ENCODE data around the gene SLC49A3. TPM values are rescaled to one million over a fixed set of nuclear protein-coding genes. Genes with fewer than 3 reads are reported as not detected.

SLC49A3 gene
- total RNA-seq, 1 experiment from 2014 or later, result 2.0 TPM

DNA sequence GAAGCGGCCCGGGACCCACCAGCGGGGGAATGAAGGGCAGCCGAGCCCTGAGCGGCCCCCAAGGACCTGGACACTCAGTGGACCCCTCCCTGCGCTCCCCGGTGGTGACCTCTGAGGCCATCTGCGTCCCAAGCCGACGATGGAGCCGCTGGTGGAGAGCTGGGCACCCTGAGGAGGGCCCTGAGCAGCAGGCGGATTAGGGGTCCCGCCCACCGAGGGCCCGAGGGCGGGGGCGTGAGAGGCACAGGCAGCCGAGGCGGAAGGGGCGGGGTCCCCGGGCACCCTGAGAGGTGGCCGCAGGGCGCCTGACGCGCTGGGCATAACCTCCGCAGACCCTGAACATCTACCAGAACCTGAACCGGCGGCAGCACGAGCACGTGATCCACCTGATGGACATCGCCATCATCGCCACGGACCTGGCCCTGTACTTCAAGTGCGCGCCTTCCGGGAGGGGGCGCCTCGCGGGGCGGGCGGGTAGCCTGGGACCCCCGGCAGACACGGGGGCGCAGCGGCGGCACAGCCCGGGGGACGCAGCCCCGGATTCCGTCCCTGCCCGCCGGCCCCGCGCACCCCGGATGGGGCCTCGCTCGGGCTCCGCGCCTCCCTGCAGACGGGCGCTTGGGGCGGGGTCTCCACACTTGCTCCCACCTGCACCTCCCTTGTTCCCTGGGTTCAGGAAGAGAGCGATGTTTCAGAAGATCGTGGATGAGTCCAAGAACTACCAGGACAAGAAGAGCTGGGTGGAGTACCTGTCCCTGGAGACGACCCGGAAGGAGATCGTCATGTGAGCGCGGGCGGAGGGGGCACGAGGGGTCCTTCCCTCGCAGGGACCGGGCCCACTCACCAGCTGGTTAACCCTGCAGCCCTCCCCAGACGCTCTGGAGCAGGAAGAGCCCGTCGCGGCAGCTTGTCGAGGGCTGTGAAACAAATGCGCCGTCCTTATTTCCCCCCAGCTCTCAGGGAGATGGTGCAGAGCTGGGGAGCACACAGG lies 25.2 kb downstream of the SLC49A3 start:
- Histone ChIP-seq H3K27me3 (ENCODE audit: control insufficient read depth, insufficient read depth, low read length) (no peaks in the 10 kb centered on the region), H3K4me3 (ENCODE audit: insufficient read depth, low read depth, low read length) (peak overlapping the region; percentile 55), H3K36me3 (replicated peaks; ENCODE audit: control insufficient read depth, insufficient read depth, low read length) (no peaks in the 10 kb centered on the region)
- peak; percentile 96 for DNase-seq

DNA sequence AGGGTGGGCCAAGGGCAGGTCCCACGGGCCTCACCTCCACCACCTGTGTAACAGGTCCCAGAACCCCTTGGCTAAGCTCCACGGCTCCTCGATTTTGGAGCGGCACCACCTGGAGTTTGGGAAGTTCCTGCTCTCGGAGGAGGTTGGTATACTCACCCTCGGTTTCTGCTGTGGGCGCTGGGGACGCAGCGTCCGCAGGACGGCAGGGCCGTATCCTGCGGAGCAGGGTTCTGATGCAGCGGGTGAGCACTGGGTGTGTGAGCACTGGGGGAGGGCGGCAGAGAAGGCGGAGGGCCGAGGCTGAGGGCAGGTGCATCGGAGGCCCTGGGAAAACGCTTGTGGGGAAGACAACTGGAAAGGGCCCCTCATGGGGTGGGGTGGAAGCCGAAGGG lies 25.9 kb downstream of the SLC49A3 start:
- H3K36me3 ChIP-seq (replicated peaks; ENCODE audit: control insufficient read depth, insufficient read depth, low read length), result no peaks in the 10 kb centered on the region
- no peak for DNase-seq
- H3K27me3 ChIP-seq (ENCODE audit: control insufficient read depth, insufficient read depth, low read length), result no peaks in the 10 kb centered on the region
- peak overlapping the region; percentile 55 for H3K4me3 ChIP-seq (ENCODE audit: insufficient read depth, low read depth, low read length)

DNA sequence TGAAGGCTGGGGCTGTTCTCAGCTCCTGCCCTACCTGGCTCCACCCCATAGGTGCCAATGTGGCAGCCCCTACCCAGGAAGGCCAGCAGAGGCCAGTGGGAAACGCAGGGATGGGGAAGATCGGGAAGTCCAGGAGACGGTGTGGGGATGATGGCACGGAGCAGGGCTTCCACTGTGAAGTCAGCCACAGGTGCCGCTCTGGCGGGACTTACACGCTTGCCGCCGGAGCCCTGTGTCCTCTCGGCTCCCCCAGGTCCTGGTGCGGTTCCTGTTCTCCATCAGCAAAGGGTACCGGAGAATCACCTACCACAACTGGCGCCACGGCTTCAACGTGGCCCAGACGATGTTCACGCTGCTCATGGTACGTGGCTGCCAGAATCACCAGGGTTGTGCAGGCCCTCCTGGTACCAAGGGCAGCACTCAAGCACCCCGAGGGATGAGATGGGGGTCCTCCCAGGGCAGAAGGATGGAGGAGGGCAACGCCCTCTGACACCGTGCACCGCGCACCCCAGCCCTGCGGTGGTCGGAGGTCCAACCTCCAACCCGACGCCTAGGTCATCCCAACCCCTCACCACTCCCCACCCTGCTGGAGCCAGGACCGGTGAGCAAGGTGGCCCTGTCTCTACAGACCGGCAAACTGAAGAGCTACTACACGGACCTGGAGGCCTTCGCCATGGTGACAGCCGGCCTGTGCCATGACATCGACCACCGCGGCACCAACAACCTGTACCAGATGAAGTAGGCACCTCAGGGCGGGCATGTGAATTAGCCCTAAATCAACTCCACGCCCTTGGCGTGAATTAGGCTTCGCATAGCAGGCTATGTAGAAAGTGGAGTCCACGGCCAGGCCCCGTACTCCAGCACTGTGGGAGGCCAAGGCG lies 26.8 kb downstream of the SLC49A3 start:
- Histone ChIP-seq H3K4me3 (ENCODE audit: insufficient read depth, low read depth, low read length) (no peak overlapping the region), H3K36me3 (replicated peaks; ENCODE audit: control insufficient read depth, insufficient read depth, low read length) (no peaks in the 10 kb centered on the region), H3K27me3 (ENCODE audit: control insufficient read depth, insufficient read depth, low read length) (no peaks in the 10 kb centered on the region)
- DNase-seq, result peak; percentile 63

DNA sequence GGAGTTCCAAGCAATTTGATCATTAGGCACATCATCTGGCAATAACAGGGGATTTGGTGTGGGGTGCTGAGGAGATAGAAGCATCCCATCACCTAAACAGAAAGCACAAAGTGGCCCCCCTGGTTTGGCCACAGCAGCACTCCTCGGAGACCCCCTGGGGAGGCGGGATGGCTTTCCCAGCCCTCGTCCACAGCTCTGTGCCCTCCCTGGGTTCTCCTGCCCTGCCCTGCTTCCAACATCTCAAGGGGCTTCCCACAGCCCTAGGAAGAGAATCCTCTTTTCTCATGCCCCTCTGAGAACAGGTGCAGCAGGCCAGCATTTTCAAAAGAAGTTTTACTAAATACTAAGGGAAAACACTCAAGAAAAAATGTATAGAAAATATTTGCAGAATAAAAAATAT lies 27.7 kb downstream of the SLC49A3 start:
- DNase-seq, result no peak
- Histone ChIP-seq H3K36me3 (replicated peaks; ENCODE audit: control insufficient read depth, insufficient read depth, low read length) (no peaks in the 10 kb centered on the region), H3K4me3 (ENCODE audit: insufficient read depth, low read depth, low read length) (no peak overlapping the region), H3K27me3 (ENCODE audit: control insufficient read depth, insufficient read depth, low read length) (no peaks in the 10 kb centered on the region)

DNA sequence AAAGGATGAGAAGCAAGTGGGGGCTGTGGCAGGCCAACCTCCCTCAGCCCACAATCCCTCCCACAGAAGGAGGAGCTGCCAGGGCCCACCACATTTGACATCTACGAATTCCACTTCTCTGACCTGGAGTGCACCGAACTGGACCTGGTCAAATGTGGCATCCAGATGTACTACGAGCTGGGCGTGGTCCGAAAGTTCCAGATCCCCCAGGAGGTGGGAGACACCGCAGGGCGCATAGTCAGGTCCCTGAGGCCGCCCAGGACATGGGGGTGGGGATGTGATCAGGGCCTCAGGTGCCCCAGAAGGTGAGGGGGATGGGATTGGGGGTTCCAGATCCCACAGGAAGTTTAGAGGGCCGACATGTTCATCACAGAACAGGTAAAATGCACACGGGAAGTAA lies 28.6 kb downstream of the SLC49A3 start:
- DNase-seq, result no peak
- Histone ChIP-seq H3K4me3 (ENCODE audit: insufficient read depth, low read depth, low read length) (no peak overlapping the region), H3K36me3 (replicated peaks; ENCODE audit: control insufficient read depth, insufficient read depth, low read length) (no peaks in the 10 kb centered on the region), H3K27me3 (ENCODE audit: control insufficient read depth, insufficient read depth, low read length) (no peaks in the 10 kb centered on the region)

DNA sequence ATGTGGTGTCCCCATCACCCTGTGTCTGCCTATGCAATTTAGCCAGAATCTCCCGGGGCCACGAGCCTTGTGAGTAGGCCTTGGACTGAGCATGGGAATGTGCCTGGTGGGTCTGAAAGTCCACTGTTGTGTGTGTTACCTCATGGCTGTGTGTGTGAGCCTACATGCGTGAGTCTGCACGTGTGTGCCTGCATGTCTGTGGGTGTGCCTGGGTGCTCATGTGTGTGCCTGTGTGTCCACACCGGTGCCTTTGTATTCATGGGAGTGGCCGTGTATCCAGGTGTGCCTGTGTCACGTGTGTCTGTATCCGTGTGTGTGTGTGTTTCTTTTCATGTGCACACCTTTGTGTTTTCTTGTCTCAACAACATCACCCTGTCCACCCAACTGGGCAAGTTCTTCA lies 29.1 kb downstream of the SLC49A3 start:
- no peak for DNase-seq
- H3K4me3 ChIP-seq (ENCODE audit: insufficient read depth, low read depth, low read length), result no peak overlapping the region
- no peaks in the 10 kb centered on the region for H3K36me3 ChIP-seq (replicated peaks; ENCODE audit: control insufficient read depth, insufficient read depth, low read length)
- no peaks in the 10 kb centered on the region for H3K27me3 ChIP-seq (ENCODE audit: control insufficient read depth, insufficient read depth, low read length)

DNA sequence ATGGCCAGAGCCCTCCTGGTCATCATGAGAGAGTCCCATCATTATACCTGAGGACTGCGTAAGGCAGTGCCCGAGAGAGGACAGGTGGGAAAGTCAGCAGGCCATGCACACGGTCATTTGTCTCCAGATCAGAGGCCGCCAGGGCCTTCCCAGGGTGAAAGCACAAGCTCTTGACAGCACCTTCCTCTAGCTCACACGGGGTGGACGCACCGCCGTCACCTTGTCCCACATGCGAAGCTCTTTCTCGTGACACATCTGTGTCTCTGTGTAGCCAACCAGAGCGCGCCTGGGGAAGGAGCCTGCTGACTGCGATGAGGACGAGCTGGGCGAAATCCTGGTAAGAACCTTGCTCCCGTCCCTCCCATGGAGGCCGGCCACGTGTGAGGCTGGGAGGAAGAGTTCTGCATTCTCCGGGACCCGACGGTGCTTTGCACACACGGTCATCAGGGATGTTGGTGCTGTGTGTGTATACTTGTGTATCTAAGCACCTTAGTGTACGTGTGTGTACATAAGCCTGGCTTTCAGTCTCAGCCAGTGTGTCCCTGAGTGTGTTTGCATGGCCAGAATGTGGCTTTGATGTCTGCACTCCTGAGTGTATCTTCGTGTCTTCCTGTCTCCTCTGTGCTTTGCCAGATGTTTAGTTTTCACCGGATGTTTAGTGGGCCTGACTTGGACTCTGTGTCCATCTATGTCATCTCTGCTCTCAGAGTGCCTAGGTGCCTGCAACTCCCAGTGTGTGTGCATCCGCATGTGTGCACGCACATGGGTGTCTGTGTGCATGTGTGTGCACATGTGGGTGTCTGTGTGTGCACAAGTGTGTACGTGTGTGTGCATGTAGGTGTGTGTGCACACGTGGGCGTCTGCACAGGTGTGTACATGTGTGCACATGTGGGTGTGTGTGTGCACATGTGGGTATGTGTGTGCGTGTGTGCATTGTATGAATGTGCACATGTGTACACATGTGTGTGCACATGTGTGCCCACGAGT lies 30.0 kb downstream of the SLC49A3 start:
- H3K36me3 ChIP-seq (replicated peaks; ENCODE audit: control insufficient read depth, insufficient read depth, low read length), result no peaks in the 10 kb centered on the region
- H3K4me3 ChIP-seq (ENCODE audit: insufficient read depth, low read depth, low read length), result no peak overlapping the region
- no peaks in the 10 kb centered on the region for H3K27me3 ChIP-seq (ENCODE audit: control insufficient read depth, insufficient read depth, low read length)
- no peak for DNase-seq

DNA sequence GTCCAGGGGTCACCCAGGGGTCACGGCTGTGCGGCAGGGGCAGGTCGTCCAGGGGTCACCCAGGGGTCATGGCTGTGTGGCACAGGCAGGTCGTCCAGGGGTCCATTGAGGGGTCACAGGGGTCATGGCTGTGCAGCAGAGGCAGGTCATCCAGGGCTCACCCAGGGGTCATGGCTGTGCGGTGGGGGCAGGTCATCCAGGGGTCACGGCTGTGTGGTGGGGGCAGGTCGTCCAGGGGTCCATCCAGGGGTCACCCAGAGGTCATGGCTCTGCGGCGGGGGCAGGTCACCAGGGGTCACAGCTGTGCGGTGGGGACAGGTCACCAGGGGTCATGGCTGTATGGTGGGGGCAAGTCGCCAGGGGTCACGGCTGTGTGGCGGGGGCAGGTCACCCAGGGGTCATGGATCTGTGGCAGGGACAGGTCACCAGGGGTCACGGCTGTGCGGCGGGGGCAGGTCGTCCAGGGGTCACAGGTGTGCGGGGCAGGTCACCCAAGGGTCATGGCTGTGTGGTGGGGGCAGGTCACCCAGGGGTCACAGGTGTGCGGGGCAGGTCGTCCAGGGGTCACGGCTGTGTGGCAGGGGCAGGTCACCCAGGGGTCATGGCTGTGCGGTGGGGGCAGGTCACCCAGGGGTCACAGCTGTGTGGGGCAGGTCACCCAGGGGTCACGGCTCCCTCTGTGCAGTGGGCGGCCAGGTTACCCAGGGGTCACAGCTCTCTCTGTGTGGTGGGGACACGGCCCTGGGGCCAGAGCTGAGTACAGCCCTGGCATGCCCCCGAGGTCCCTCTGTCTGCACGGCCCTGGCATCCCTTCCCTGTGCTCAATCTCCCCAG lies 30.9 kb downstream of the SLC49A3 start:
- Histone ChIP-seq H3K4me3 (ENCODE audit: insufficient read depth, low read depth, low read length) (no peak overlapping the region), H3K36me3 (replicated peaks; ENCODE audit: control insufficient read depth, insufficient read depth, low read length) (no peaks in the 10 kb centered on the region), H3K27me3 (ENCODE audit: control insufficient read depth, insufficient read depth, low read length) (no peaks in the 10 kb centered on the region)
- DNase-seq, result no peak

DNA sequence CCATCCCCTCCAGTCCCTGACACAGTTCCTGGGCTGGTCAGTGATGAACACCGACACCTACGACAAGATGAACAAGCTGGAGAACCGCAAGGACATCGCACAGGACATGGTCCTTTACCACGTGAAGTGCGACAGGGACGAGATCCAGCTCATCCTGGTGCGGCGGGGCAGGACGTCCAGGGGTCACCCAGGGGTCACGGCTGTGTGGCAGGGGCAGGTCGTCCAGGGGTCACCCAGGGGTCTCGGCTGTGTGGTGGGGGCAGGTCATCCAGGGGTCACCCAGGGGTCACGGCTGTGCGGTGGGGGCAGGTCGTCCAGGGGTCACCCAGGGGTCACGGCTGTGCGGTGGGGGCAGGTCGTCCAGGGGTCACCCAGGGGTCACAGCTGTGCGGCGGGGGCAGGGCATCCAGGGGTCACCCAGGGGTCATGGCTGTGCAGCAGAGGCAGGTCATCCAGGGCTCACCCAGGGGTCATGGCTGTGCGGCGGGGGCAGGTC lies 31.6 kb downstream of the SLC49A3 start:
- DNase-seq, result no peak

DNA sequence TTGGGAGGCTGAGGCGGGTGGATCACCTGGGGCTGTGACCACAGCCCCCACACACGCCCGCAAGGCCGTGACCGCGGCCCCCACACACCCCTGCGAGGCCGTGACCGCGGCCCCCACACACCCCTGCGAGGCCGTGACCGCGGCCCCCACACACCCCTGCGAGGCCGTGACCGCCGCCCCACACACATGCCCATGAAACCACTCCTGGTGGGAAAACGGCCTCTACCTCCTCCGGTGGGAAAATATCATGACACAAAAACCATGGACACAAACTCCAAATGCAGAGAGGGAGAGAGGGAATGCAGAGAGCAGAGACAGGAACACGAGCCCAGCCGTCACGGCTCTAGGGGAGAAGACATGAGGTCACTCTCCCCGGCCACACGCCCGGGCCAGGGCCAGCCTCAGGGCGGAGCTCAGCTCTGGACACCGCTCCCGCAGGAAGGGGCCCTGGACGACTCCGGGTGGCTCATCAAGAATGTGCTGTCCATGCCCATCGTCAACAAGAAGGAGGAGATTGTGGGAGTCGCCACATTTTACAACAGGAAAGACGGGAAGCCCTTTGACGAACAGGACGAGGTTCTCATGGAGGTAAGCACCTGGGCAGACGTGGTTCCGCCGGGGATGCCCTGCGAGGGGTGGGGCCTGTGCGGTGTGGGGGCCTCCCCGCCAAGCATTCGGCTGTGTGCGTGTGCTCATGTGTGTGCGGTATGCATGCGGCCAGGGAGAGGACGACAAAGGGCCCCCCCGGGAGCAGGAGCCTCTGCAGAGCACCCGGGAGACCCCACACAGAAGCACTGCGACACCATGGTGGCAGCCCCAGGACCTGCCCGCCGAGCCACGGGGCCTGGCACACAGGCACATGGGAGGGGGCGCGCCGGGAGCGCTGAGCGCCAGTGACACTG lies 32.3 kb downstream of the SLC49A3 start:
- DNase-seq, result peak; percentile 55

More for the DNA sequence above, 31.6 kb downstream of the SLC49A3 start:
- no peaks in the 10 kb centered on the region for H3K36me3 ChIP-seq (replicated peaks; ENCODE audit: control insufficient read depth, insufficient read depth, low read length)
- H3K27me3 ChIP-seq (ENCODE audit: control insufficient read depth, insufficient read depth, low read length), result no peaks in the 10 kb centered on the region
- no peak overlapping the region for H3K4me3 ChIP-seq (ENCODE audit: insufficient read depth, low read depth, low read length)

DNA sequence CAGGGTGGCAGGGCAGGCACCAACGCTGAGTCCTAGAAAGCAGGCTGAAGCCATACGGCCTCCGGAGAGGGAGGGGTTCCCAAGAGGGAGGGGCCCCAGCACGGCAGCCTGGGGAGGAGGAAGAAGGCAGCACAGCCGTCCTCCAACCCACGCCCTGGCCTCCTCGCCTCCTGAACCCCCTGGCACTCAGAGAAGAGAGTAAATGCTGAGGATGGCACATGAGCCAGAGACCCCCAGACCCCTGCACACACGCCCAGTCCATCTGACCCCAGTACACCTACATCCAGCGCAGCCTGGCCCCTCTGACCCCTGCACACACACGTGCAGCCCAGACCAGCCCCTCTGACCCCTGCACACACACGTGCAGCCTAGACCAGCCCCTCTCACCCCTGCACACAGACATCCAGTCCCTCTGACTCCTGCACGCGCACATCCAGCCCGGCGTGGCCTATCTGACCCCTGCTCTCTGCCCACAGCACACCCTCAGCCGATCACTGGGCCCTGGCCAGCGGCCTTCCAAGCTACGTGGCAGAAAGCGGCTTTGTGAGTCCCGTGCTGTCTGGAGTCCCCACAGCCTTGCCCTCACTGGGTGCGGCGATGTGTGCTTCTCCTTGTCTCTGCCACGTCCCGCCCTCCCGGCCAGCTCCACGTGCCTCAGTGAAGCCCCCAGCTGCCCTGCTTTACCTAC lies 33.3 kb downstream of the SLC49A3 start:
- Histone ChIP-seq H3K36me3 (replicated peaks; ENCODE audit: control insufficient read depth, insufficient read depth, low read length) (no peaks in the 10 kb centered on the region), H3K4me3 (ENCODE audit: insufficient read depth, low read depth, low read length) (no peak overlapping the region), H3K27me3 (ENCODE audit: control insufficient read depth, insufficient read depth, low read length) (no peaks in the 10 kb centered on the region)
- peak; percentile 57 for DNase-seq

More for the DNA sequence above, 32.3 kb downstream of the SLC49A3 start:
- Histone ChIP-seq H3K36me3 (replicated peaks; ENCODE audit: control insufficient read depth, insufficient read depth, low read length) (no peaks in the 10 kb centered on the region), H3K27me3 (ENCODE audit: control insufficient read depth, insufficient read depth, low read length) (no peaks in the 10 kb centered on the region), H3K4me3 (ENCODE audit: insufficient read depth, low read depth, low read length) (no peak overlapping the region)

DNA sequence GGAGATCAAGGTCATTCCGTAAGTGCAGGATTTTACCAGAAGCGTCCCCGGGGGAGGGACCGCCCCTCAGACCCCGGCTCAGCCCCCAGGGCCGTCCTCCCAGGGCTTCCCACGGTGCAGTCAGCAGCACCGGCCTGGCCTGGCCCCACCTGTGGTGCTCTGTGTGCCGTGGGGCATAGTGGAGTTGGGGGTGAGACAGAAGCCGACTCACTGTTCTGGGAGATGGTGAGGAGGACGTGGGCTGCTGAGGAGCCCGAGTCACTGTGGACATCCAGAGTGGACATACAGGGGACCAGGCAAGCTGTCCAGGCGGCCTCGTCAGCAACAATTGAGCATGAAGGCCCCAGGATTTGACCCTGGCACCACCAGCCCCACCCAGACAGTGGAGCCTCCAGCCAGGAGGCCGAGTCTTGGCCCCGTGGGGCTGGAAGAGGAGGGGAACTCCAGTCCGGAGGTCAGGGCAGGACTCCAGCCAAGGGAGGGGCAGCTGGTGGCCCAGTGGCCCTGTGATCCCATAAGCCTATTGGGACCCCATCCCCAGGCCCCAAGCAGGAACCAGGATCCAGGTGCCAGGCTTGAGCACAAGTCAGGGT lies 34.0 kb downstream of the SLC49A3 start:
- peak; percentile 75 for DNase-seq
- no peaks in the 10 kb centered on the region for H3K27me3 ChIP-seq (ENCODE audit: control insufficient read depth, insufficient read depth, low read length)
- H3K4me3 ChIP-seq (ENCODE audit: insufficient read depth, low read depth, low read length), result no peak overlapping the region
- no peaks in the 10 kb centered on the region for H3K36me3 ChIP-seq (replicated peaks; ENCODE audit: control insufficient read depth, insufficient read depth, low read length)

All from H7 (cell line).